Measurements from ENCODE around the gene SPATA32. TPM values are rescaled to one million over a fixed set of nuclear protein-coding genes. Genes with fewer than 3 reads are reported as not detected.

SPATA32 gene
- total RNA-seq, 1 experiment from 2014 or later = 0.11 TPM

DNA sequence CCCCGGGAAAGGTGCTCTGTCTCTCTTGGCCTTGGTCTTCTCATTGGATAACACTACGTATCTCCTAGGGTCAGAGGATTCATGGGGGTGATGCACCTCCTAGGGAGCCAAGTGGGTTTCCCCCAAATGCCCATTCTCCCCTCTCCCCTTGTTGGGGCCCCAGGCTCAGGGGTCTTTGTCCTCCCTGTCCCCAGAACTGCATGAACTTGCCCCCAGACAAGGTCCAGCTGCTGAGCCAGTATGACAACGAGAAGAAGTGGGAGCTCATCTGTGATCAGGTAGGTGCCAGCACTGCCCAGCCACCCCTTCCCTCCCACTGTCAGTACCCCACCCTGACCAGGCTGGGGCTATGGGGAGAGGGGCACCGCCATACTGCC is 31.5 kb downstream of the SPATA32 start:
- no peak for DNase-seq (ENCODE audit: low read depth)

GRCh38 chr17:45229681-45230409 is 32.0 kb downstream of the SPATA32 start:
- no peak for DNase-seq (ENCODE audit: low read depth)

DNA sequence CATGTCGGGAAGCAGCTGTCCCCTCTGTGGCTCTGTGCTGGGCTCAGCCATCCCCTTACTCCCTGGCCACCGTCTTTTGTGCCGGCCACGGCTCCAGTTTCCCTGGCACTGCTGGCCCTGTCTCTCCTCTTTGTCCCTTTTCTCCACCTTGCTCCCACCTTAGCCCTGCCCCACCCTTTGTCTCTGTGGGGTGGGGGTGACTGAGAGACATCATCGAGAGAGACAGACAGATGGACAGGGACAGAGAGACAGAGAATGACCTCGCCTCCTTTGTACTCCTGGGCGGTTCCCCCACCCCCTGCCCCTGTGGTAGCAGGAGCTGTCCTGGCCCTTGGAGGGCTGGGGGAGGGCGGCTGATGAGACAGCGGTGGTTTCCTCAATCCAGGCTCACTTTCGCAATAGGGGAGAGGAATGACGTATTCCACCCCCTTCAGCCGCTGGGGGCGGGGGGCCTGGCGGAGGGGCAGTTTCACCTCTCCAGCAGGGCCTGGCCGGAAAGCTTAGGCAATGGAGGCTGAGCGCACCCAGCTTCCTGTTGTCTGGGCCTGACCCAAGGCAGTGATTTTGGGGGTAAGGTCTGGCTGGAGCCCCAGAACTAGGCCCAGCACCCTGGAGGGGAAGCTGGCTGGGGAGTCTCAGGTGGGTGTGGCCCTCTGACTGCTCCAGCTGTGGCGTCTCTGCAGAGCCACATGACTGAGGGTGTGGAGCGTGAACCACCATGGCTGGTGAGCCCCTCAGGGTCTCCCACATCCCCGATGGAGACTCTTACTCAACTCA is 32.9 kb downstream of the SPATA32 start:
- DNase-seq (ENCODE audit: low read depth) = peak; percentile 93

DNA sequence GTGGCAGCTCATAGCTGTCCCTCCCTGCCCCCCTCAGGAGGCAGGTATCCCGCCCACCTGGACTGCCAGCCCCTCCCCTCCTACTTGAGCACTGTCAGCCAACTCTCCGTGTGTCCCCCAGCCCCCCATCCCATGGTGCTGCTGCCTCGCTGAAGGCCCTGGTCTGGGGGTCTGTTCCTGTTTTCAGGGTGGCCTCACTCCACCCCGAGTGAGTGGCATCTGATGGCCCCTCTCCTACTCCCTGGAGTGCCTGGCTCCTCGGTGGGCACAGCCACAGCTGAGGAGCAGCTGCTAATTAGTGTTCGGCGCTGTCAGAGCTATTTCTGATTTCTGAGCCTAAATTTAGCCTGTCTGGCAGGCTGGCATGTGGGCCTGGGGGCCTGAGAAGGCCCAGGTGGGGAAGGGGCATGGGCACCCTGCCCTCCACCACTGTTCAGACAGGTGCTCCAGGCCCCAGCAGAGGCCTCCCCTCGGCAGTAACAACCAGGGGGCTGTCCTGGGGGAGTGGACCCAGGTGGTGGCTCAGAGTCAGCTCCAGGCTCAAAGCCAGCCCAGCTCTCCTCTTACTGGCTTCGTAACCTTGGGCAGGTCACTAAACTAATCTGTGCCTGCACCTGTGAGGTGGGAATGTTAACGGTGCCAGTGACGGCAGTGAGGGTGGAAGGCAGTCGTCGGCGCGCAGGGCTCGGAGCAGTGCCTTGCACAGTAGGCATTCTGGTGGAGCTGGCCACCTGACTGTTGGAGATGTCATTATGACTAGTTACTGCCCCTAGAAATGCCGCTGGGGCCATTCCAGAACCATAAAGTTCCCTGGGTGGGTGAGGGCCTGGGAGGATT is 33.8 kb downstream of the SPATA32 start:
- peak; percentile 44 for DNase-seq (ENCODE audit: low read depth)

DNA sequence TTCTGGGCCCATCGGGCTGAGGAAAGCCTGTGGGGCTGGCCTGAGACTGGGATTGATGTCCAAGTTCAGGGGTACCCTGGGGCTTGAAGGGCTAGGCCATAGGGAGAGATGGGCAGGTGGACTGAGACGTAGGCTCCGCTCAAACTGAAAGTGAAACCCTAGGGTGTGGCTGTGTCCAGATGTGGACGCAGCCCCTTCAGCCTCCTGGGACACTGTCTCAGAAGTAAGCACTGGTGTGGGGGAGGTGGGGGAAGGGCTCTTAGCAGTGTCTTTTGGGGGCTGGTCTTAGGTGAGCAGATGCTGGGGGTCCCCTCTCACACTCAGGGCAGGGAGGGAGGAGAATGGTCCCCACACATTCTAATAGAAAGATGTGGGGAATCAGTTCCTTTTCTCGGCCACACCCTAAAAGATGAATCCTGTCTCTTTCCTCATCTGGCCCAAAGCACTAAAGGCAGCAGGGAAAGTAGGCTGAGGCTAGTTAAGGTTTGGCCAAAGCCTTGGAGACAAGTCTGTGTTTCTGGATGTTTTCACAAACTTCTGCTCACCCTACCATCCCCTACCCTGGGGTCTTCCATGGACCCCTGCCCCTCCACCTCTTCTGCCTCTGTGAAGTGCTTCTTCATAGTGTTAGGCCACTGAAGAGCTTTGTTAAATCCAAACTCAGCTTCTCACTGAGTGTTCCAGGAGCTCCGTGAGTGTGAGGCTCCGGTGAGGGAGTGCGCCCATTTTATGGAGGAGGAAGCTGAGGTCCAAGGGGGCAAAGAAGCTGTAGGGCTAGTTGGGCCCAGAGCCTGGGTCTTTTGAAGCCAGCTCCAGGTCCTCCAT is 34.6 kb downstream of the SPATA32 start:
- DNase-seq (ENCODE audit: low read depth) = no peak

GRCh38 chr17:45226576-45226975 is 35.3 kb downstream of the SPATA32 start:
- no peak for DNase-seq (ENCODE audit: low read depth)

DNA sequence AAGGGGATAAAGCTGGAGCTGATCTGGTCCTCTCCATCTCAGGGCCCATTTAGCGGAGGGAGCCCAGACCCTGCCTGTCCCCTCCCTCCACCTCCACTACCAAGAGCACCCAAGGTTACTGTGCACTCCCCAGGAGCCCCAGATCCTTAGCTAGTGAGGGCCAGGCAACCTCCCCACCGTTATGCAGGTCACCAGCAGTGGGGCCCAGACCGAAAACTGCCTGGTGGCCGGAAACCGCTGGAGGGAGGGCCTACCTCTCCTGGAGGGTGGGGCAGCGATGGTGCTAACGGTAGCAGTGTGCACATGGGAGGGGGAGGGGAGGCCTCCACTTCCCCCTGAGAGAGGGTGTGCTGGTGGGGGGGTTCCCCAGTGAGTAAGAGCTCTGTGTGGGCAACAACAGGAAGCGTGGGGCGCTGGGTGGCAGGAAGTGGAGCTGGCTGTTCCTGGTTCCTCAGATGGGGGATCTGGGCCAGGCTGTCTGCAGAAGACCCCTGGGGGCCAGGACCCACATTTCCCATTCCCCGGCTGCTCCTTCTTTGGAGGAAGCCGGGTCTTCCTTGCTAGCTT is 35.8 kb downstream of the SPATA32 start:
- no peak for DNase-seq (ENCODE audit: low read depth)

DNA sequence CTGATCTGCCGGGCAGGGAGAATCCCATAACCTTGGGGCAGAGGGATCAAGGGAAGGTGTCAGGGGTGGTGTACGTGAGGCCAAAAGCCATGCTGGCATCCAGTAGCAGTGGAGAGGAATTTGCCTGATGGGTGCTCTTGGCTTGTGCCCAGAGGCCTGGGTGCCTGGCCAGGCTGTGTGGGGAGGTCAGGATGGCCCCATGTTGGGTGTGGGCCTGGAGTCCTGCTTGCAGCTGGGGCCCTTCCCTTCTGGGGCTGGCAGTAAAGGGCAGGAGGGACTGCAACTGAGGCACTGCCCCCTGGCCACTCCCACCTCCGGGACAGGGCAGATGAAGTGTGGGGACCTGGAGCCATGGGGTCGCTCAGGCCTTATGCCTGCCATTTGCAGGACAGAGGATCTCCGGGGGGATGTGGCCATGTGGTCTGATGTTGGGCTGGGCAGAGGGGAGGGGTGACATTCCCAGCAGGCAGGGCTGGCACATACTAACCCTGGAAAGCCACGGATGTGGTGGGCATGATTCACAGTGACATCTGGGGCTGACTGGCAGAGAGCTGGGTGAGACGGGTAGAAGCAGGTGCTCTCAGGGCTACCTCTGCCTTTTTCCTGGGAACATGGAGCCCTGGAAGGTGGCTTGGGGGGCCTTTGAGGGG is 36.7 kb downstream of the SPATA32 start:
- peak; percentile 97 for DNase-seq (ENCODE audit: low read depth)

DNA sequence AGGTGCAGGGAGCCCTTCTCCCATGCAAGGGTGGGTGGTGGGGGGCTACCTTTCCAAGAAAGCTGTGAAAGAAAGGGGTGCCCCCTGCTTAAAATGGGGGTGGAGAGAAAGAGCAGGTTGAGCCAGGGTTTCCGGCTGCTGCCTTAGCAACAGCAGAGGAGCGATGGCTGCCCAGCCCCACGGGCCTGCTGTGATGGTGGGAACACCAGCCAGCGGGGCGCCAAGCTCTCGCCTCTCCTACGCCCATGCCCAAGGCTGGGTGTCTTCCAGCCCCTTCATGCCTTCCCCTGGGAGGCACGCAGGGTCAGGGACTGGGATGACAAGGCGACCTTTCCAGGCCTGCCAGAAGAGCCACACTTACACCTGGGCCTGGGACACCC is 37.2 kb downstream of the SPATA32 start:
- DNase-seq (ENCODE audit: low read depth) = no peak

- no peak for DNase-seq (ENCODE audit: low read depth)
Observed at GRCh38 chr17:45223539-45224528, 38.1 kb downstream of the SPATA32 start.

DNA sequence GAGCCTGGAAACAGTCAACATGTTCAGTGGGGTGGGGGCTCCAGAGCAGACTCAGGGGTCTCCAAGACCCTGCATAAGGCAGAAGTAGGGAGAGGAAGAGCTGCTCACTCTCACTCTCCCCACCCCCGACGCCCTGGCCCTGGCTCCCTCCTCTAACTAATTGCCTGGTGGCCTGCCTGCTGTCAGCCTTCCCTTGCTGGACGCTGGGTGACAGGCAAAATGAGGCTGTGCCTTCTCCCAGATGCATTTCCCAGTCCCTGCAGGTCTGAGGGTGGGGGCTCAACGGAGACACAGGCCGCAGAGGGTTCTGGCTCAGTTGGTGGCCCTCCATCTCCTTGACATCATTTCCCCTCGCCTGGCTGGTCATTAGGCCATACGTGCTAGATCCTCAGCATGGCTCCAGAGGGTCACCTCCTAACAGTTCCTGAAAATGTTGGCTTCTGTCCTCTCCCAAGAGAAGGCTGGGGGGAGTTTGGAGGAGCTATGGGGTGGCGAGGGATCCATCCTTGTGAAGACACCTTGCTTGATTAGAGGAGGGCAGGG is 38.8 kb downstream of the SPATA32 start:
- DNase-seq (ENCODE audit: low read depth) = no peak

- DNase-seq (ENCODE audit: low read depth) = no peak
Observed at GRCh38 chr17:45222289-45222995, 39.5 kb downstream of the SPATA32 start.

GRCh38 chr17:45222014-45222288 is 39.9 kb downstream of the SPATA32 start:
- DNase-seq (ENCODE audit: low read depth) = no peak

DNA sequence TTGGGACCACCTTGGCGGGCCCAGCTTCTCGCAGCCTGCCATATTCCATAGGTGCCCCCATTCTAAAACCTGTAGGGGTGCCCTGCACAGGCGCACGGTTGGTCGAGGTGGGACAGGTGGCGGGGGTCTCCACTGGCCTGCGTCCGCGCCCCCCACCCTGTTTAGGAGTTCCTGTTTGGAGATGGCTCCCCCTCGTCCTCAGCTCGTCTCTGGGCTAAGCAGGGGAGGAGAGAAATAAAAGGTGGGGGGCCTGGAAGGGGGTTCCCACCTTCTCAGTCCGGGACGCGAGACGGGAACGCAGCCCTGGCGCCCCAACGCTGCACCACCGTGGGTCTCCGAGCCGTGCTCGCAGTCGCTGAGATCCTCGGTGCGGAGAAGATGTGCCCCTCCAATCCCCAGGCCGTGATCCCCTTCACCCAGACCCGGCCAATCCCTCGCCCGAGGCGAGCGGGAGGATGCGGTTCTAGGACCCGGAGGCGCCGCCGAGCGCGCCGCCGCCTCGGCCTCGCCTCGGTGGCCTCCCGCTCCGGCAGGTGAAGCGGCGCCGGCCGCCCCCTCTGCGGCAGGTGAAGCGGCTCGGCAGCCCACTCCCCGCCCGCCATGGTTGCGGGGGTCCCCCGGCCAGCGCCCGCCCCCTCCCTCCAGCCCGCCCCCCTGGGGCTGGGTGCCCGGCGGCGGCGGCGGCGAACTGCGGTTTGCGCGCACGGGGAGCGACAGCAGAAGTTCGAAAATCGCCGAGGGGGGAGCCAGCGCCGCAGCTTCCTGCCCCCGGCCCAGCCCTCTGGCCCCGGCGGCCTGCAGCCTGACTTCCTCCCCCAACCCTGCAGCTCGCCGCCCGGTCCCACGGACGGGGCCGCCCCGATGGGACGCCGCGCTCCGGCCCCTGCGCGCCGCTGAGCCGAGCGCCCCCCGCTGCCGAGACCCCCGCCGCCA is 40.5 kb downstream of the SPATA32 start, which contains the start of gene FMNL1:
Gene FMNL1, plus strand, starts transcription at position 805 of the 933 bp plus-strand sequence. CDS start 240 bp downstream, outside the sequence.
- DNase-seq (ENCODE audit: low read depth) = no peak

DNA sequence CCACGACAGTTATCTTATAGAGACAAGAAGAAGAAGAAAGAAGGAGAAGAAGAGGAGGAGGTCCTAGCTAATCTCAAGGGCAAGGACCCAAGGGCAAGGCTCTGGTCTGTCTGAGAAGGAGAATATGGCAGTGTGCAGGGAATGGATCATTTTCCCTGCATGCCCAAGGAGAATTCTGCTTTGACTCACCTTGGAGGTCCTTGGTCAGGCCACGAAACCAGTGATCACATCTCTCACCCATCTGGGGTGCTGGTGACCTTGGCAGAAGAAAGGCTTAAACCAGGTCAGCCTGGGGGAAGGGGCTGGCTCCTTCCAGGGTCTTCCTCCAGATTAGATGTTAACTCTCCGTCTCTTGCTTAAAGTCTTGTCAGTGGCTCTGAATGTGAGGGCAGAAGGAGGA is 41.8 kb downstream of the SPATA32 start:
- no peak for DNase-seq (ENCODE audit: low read depth)

DNA sequence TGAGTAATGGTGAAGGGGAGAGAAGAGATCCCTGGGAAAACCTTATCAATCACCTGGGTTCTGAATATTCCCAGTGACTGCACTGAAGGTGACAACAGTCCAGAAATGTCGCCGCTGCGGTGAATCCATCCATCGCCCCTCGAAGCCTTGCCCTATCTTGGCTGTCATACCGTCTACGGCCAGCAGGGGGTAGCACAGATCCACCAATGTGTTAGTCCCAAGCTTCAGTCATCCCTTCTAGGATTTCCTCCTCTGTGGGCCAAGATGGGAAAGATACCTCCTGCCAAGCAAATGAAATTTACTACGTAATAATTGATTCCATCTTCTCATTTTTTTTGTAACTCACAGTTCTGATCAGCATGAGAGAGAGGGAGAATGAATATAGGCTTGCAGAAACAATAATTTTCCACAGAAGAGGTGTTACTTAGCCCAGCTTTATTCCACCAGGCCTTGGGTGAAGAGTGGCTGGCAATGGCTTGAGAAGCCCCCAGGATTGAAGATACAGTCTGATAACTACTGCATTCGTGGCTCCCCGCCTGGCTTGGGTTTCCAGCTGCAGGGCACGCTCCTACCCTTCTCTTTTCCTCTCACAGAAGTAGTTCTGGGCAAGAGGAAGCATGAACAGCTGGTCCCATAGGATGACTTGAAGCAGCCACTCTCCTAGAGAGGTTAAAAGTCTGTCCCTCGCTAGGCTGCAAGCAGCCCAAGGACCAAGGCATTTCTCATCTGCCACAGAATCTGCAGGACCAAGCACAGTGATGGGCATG is 42.8 kb downstream of the SPATA32 start:
- DNase-seq (ENCODE audit: low read depth) = peak; percentile 78
